Measurements from ENCODE around the gene KCNC3.

The KCNC3 gene

DNA sequence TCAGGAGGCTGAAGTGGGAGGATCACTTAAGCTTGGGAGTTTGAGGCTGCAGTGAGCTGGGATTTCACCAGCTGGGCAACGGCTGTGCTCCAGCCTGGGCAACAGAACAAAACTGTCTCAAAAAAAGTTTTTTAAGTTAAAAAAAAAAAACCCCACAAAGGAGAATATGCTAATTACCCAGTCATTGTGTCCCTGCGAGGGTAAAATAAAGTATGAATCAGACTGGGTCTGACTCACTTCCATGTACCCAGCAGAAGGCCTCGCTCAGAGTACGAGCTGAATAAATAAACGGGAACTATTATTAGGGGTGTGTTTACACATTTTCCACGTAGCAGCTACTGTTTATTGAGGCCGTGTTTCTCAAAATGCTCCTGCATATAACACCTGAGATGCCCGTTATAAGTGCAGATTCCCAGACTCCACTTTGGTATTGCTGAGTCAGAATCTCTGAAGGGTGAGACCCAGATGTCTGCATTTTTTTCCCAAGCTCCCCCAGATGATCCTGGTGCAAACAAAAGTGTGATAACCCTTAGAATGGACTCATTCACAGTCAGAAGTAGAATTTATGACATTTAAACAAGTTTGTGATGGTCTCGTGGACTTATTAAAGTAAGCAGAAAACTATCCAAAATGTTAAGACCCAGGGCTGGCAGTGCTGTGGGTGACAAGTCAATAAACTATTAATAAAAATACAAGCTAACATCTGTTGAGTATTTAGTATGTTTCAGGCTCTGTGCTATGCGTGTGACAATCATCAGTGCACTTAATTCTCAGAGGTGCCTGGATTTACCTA is 28.2 kb downstream of the KCNC3 start:
- Histone ChIP-seq H3K27ac (no peak overlapping the region), H3K9ac (no peak overlapping the region), H3K4me1 (ENCODE audit: low read depth, poor library complexity, severe bottlenecking) (no peaks in the 10 kb centered on the region), H3K79me2 (ENCODE audit: insufficient read depth, low read depth) (no peaks in the 10 kb centered on the region), H3K4me2 (no peak overlapping the region), H3K27me3 (ENCODE audit: insufficient read depth, low read depth) (peaks cover 29% of the 10 kb centered on the region; the same call in 1 of the 2 replicates), H4K20me1 (ENCODE audit: insufficient read depth) (no peaks in the 10 kb centered on the region), H2AFZ (ENCODE audit: low read depth) (no peak overlapping the region), H3K36me3 (ENCODE audit: insufficient read depth) (no peaks in the 10 kb centered on the region), H3K4me3 (IDR thresholded peaks at IDR 0.05; ENCODE audit: insufficient read depth, low read depth, low read length) (no peak overlapping the region)
- TF ChIP-seq, protein P1, sequence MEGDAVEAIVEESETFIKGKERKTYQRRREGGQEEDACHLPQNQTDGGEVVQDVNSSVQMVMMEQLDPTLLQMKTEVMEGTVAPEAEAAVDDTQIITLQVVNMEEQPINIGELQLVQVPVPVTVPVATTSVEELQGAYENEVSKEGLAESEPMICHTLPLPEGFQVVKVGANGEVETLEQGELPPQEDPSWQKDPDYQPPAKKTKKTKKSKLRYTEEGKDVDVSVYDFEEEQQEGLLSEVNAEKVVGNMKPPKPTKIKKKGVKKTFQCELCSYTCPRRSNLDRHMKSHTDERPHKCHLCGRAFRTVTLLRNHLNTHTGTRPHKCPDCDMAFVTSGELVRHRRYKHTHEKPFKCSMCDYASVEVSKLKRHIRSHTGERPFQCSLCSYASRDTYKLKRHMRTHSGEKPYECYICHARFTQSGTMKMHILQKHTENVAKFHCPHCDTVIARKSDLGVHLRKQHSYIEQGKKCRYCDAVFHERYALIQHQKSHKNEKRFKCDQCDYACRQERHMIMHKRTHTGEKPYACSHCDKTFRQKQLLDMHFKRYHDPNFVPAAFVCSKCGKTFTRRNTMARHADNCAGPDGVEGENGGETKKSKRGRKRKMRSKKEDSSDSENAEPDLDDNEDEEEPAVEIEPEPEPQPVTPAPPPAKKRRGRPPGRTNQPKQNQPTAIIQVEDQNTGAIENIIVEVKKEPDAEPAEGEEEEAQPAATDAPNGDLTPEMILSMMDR (conservative IDR thresholded peaks at IDR 0.05; ENCODE audit: low read depth, low read length), result no peak

DNA sequence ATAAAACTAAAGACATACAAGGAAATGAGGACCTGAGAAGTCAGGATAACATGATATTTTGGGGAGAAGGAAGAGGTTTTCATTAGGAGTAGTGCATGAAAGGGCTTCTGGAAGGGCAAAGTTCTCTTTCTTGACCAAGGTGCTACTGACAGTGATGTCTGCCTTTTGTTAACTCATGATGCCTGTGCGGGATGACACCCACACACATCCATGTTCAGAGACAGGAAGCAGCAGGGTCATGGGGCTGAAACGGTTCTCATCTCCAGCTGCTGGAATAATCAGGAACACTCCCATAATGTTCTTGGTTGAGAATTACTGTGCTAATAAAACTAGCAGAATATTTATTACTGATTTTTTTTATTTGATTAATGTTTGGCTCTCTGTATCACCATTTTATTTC is 29.1 kb downstream of the KCNC3 start:
- Histone ChIP-seq H3K4me2 (no peak overlapping the region), H3K27me3 (ENCODE audit: insufficient read depth, low read depth) (peaks cover 31% of the 10 kb centered on the region; the same call in 1 of the 2 replicates), H3K27ac (no peak overlapping the region), H3K36me3 (ENCODE audit: insufficient read depth) (no peaks in the 10 kb centered on the region), H3K79me2 (ENCODE audit: insufficient read depth, low read depth) (no peaks in the 10 kb centered on the region), H2AFZ (ENCODE audit: low read depth) (no peak overlapping the region), H3K9ac (no peak overlapping the region), H3K4me3 (IDR thresholded peaks at IDR 0.05; ENCODE audit: insufficient read depth, low read depth, low read length) (no peak overlapping the region), H3K4me1 (ENCODE audit: low read depth, poor library complexity, severe bottlenecking) (no peaks in the 10 kb centered on the region), H4K20me1 (ENCODE audit: insufficient read depth) (no peaks in the 10 kb centered on the region)
- TF ChIP-seq, protein P1 (conservative IDR thresholded peaks at IDR 0.05; ENCODE audit: low read depth, low read length), result no peak

DNA sequence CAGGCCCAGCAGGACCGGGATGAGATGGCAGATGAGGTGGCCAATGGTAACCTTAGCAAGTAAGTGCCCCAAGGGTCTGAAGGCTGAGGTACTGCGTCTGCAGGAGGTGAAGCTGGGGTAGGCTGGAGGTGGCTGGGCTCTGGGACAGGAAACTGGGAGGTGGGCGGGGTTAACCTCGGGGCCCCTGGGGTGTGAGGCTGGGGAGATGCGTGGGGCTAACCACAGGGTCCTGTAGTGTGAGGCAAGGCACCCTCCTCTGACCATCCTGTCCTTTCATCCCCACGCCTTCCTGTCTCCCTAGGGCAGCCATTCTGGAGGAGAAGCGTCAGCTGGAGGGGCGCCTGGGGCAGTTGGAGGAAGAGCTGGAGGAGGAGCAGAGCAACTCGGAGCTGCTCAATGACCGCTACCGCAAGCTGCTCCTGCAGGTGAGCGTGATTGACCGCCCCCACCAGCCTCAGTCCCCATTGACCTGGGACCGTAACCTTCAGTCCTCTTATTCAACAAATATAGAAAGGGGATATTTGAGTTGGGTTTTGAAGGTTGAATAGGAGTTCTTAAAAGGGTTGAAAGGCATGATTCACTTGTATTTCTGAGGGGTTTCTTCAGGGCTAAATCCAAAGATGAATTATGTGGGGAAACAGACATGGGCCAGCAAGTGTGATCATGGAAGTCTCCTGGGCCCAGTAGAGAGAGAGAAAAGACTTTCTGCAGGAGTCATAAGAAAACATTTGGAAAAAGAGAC is 35.7 kb downstream of the KCNC3 start:
- no peaks in the 10 kb centered on the region for H3K36me3 ChIP-seq (ENCODE audit: insufficient read depth)
- no peak overlapping the region for H3K27ac ChIP-seq
- no peaks in the 10 kb centered on the region for H4K20me1 ChIP-seq (ENCODE audit: insufficient read depth)
- H3K27me3 ChIP-seq (ENCODE audit: insufficient read depth, low read depth), result peaks cover 21% of the 10 kb centered on the region; the same call in 1 of the 2 replicates
- no peak overlapping the region for H3K4me3 ChIP-seq (IDR thresholded peaks at IDR 0.05; ENCODE audit: insufficient read depth, low read depth, low read length)
- TF ChIP-seq, protein P1 (conservative IDR thresholded peaks at IDR 0.05; ENCODE audit: low read depth, low read length), result no peak
- no peaks in the 10 kb centered on the region for H3K4me1 ChIP-seq (ENCODE audit: low read depth, poor library complexity, severe bottlenecking)
- no peak overlapping the region for H3K4me2 ChIP-seq
- H3K79me2 ChIP-seq (ENCODE audit: insufficient read depth, low read depth), result no peaks in the 10 kb centered on the region
- no peak overlapping the region for H2AFZ ChIP-seq (ENCODE audit: low read depth)
- no peak overlapping the region for H3K9ac ChIP-seq

DNA sequence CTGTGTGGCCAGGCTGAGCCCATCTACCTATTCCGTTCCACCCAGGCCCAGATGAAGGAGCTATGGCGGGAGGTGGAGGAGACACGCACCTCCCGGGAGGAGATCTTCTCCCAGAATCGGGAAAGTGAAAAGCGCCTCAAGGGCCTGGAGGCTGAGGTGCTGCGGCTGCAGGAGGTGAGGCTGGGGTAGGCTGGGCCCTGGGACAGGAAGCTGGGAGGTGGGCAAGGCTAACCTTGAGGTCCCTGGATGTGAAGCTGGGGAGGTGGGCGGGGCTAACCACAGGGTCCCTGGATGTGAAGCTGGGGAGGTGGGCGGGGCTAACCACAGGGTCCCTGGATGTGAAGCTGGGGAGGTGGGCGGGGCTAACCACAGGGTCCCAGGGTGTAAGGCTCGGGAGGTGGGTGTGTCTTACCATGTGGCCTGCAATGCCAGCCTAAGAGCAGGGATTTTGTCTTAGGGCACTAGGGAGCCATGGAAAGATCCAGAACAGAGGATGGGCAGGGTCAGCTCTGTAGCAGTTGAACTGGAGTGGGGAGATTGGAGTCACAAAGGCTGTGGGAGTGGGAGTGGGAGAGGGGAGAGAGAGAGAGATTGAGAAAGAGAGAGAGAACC is 36.9 kb downstream of the KCNC3 start:
- no peaks in the 10 kb centered on the region for H3K4me1 ChIP-seq (ENCODE audit: low read depth, poor library complexity, severe bottlenecking)
- no peaks in the 10 kb centered on the region for H3K36me3 ChIP-seq (ENCODE audit: insufficient read depth)
- no peaks in the 10 kb centered on the region for H4K20me1 ChIP-seq (ENCODE audit: insufficient read depth)
- H3K27me3 ChIP-seq (ENCODE audit: insufficient read depth, low read depth), result peaks cover 18% of the 10 kb centered on the region; the same call in 1 of the 2 replicates
- H3K79me2 ChIP-seq (ENCODE audit: insufficient read depth, low read depth), result no peaks in the 10 kb centered on the region
- TF ChIP-seq, protein P1 (conservative IDR thresholded peaks at IDR 0.05; ENCODE audit: low read depth, low read length), result no peak
- H2AFZ ChIP-seq (ENCODE audit: low read depth), result no peak overlapping the region
- H3K27ac ChIP-seq, result no peak overlapping the region
- no peak overlapping the region for H3K9ac ChIP-seq
- H3K4me2 ChIP-seq, result no peak overlapping the region
- no peak overlapping the region for H3K4me3 ChIP-seq (IDR thresholded peaks at IDR 0.05; ENCODE audit: insufficient read depth, low read depth, low read length)
